Mesodermal cell (in vitro differentiated cells): ENCODE measurements around the gene LSAMP.
"Not testable (repeated sequence)": the region's sequence is repeated elsewhere in the genome, so short reads cannot be mapped to it uniquely, and the experiment has no call there.

Experiments
- H3K27ac ChIP-seq: 2 replicates; pipeline ENCODE4 v1.7.0; 2013; ENCODE audit warnings: mild to moderate bottlenecking, low read depth, low read length, moderate library complexity; ENCODE audit not compliant: severe bottlenecking
- H3K36me3 ChIP-seq: 2 replicates; pipeline ENCODE4 v1.7.1; 2013; ENCODE audit warnings: mild to moderate bottlenecking, low read length, moderate library complexity; ENCODE audit not compliant: control insufficient read depth, insufficient read depth
- H3K4me1 ChIP-seq: one replicate; pipeline ENCODE4 v1.7.1; 2013; ENCODE audit warnings: mild to moderate bottlenecking, low read length; ENCODE audit not compliant: insufficient read depth, control insufficient read depth, poor library complexity, severe bottlenecking
- H3K4me3 ChIP-seq: 2 replicates; pipeline ENCODE4 v1.7.0; 2013; ENCODE audit warnings: low read length, control low read depth, mild to moderate bottlenecking; ENCODE audit not compliant: insufficient read depth, poor library complexity, severe bottlenecking; ENCODE audit errors: extremely low read depth
- H3K9me3 ChIP-seq: 2 replicates; pipeline ENCODE4 v1.7.1; 2013; ENCODE audit warnings: mild to moderate bottlenecking, low read length, moderate library complexity; ENCODE audit not compliant: control insufficient read depth
- WGBS, 2 experiments: methylation state at CpG; one replicate each; pipeline ENCODE4 v1.1.5; 2013; ENCODE audit warnings: missing lambda C conversion rate in 2 of 2; ENCODE audit not compliant: insufficient coverage in 2 of 2; 5-methylcytosine and 5-hydroxymethylcytosine counted together

LSAMP gene

DNA sequence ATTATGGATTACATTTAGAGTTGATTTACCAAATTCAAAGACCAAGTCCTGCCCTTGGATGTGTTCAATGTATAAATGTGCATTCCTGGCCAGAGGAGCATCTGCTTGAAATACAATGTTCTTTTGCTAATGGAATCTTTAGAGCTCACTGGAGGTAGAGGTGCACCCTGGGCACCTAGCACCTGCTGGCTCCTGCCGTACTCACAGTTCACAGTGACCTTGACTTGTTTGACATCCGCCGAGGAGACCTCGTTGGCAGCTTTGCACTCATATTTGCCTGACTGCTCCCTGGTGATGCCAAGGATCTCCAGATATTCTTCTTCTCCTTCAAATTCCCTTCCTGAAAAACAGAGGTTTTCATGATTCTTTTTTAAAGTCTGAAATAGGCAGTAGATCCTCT, 593.0 kb downstream of the LSAMP start:
- 94 to 100% methylated on average over 1 to 3 of the region's 4 CpGs for whole genome bisulfite sequencing, 2 experiments

GRCh38 chr3:115851571-115851970, 593.7 kb downstream of the LSAMP start:
- 87 to 90% methylated on average over 2 to 3 of the region's 3 CpGs for WGBS, 2 experiments
- Histone ChIP-seq H3K9me3 (no peaks in the 10 kb centered on the region), H3K4me1 (no peaks in the 10 kb centered on the region), H3K27ac (no peak overlapping the region), H3K36me3 (no peaks in the 10 kb centered on the region), H3K4me3 (no peak overlapping the region)

More for the DNA sequence above, 593.0 kb downstream of the LSAMP start:
- Histone ChIP-seq H3K9me3 (no peaks in the 10 kb centered on the region), H3K4me1 (no peaks in the 10 kb centered on the region), H3K27ac (no peak overlapping the region), H3K4me3 (no peak overlapping the region), H3K36me3 (no peaks in the 10 kb centered on the region)

DNA sequence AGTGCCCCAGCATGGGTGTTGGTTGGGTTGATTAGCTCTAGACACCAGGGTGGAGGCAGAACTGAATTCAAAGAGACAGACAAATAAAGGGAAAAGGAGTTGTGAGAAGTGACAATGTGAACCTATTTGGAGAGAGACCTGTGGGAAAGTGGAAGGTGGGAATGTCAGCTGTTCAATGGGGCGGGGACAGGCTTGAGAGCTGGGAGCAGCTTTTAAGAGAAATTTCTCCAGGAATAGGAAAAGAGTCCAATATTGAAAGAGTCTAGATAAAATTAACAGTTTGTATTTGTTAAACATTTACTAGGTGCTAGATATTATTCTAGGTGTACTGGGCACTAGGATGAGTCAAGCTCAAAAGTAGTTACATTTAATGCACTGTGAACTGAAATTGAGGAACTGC, 596.6 kb downstream of the LSAMP start:
- H3K4me3 ChIP-seq, result no peak overlapping the region
- H3K4me1 ChIP-seq, result no peaks in the 10 kb centered on the region
- H3K9me3 ChIP-seq, result no peaks in the 10 kb centered on the region
- no peak overlapping the region for H3K27ac ChIP-seq
- 88 to 100% methylated on average over 1 of the region's 1 CpG for WGBS, 2 experiments
- no peaks in the 10 kb centered on the region for H3K36me3 ChIP-seq

DNA sequence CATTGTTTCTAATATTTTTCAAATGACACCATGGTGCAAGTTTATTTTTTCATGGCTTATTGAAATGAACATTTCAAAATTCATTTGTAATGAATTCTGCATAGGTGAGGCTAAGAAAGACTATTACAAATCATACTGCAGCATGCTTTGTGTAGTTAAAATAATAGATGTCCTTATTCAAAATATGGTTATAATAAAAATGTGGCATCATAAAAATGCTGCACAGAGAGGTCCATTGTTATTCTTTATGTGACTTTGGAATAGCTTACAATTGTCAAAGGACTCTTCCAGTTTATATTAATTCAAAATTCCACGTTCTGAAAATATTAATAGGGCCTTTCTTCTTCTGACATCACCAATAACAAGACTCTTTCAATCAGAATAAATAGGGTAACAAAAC, 599.3 kb downstream of the LSAMP start:
- Histone ChIP-seq H3K36me3 (no peaks in the 10 kb centered on the region), H3K27ac (no peak overlapping the region), H3K4me1 (no peaks in the 10 kb centered on the region), H3K4me3 (no peak overlapping the region), H3K9me3 (no peaks in the 10 kb centered on the region)
- no CpG with 5 or more reads among the region's 1 CpG for WGBS, 2 experiments

GRCh38 chr3:115844729-115845128, 600.6 kb downstream of the LSAMP start:
- not testable (repeated sequence) for H3K4me3 ChIP-seq, H3K36me3 ChIP-seq, H3K27ac ChIP-seq, H3K9me3 ChIP-seq, H3K4me1 ChIP-seq
- 89 to 90% methylated on average over 4 of the region's 5 CpGs for whole genome bisulfite sequencing, 2 experiments

- WGBS, 2 experiments, result 100% methylated on average over 1 of the region's 1 CpG; no CpG with 5 or more reads in 1 of the 2 experiments
- no peak overlapping the region for H3K4me3 ChIP-seq
- H3K36me3 ChIP-seq, result no peaks in the 10 kb centered on the region
- no peaks in the 10 kb centered on the region for H3K4me1 ChIP-seq
- no peaks in the 10 kb centered on the region for H3K9me3 ChIP-seq
- H3K27ac ChIP-seq, result no peak overlapping the region
Observed at GRCh38 chr3:115843206-115843605, 602.1 kb downstream of the LSAMP start.

- Histone ChIP-seq H3K9me3 (no peaks in the 10 kb centered on the region), H3K4me1 (no peaks in the 10 kb centered on the region), H3K4me3 (no peak overlapping the region), H3K36me3 (no peaks in the 10 kb centered on the region), H3K27ac (no peak overlapping the region)
Observed at GRCh38 chr3:115839246-115839645, 606.0 kb downstream of the LSAMP start.

DNA sequence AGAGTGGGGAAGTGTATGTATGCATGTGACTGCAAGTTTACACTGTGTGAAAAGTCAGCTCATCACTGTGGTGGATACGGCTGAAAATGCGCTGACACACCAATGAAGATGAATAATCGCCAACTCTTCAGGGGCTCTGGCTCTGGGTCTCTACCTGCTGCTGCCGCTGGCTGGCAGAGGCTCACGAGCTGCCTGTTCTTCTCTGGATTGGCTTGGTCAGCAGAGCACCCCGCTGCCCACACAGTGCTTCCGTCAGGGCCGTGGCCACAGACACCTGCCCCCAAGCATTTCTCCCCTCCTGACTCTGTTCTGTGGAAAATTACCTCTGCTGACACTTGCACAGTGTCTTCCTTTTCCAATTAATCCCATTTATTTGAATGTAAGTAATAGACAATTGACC, 606.5 kb downstream of the LSAMP start:
- WGBS, 2 experiments, result 90 to 91% methylated on average over 8 of the region's 8 CpGs
- Histone ChIP-seq H3K4me1 (no peaks in the 10 kb centered on the region), H3K9me3 (no peaks in the 10 kb centered on the region)

GRCh38 chr3:115836944-115837343, 608.3 kb downstream of the LSAMP start:
- H3K36me3 ChIP-seq, result no peaks in the 10 kb centered on the region
- H3K4me3 ChIP-seq, result no peak overlapping the region
- WGBS, 2 experiments, result 57 to 100% methylated on average over 1 of the region's 3 CpGs
- H3K27ac ChIP-seq, result no peak overlapping the region
- no peaks in the 10 kb centered on the region for H3K4me1 ChIP-seq
- no peaks in the 10 kb centered on the region for H3K9me3 ChIP-seq

More for the DNA sequence above, 606.5 kb downstream of the LSAMP start:
- no peak overlapping the region for H3K27ac ChIP-seq
- H3K36me3 ChIP-seq, result no peaks in the 10 kb centered on the region
- H3K4me3 ChIP-seq, result no peak overlapping the region

DNA sequence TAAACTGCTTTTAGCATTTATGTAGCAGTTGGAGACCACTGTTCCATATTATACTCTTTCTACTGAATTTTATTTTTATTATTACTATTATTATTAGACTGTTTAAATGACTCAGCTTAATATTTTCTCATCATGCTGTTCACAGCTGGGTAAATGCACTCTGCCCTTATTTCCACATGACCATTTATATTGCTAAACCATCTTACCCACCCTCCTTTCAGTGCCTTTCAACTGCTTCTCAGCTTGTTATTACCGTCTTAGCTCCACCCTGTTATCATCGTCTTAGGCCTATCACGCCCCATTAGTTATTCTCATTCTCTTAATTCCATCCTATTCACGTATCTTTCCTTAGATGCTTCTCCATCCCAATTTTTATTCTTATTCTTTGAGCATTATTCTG, 609.3 kb downstream of the LSAMP start:
- H3K36me3 ChIP-seq, result no peaks in the 10 kb centered on the region
- no peak overlapping the region for H3K27ac ChIP-seq
- H3K4me1 ChIP-seq, result no peaks in the 10 kb centered on the region
- no peak overlapping the region for H3K4me3 ChIP-seq
- H3K9me3 ChIP-seq, result no peaks in the 10 kb centered on the region
- WGBS, 2 experiments, result 83 to 88% methylated on average over 3 of the region's 4 CpGs

- Histone ChIP-seq H3K4me3 (no peak overlapping the region), H3K4me1 (no peaks in the 10 kb centered on the region), H3K27ac (no peak overlapping the region), H3K36me3 (no peaks in the 10 kb centered on the region), H3K9me3 (no peaks in the 10 kb centered on the region)
- no CpG with 5 or more reads among the region's 1 CpG for WGBS, 2 experiments
Observed at GRCh38 chr3:115834068-115834467, 611.2 kb downstream of the LSAMP start.

- Histone ChIP-seq H3K9me3 (no peaks in the 10 kb centered on the region), H3K4me1 (no peaks in the 10 kb centered on the region), H3K27ac (no peak overlapping the region), H3K36me3 (no peaks in the 10 kb centered on the region), H3K4me3 (no peak overlapping the region)
- WGBS, 2 experiments, result 0 to 63% methylated on average over 1 of the region's 2 CpGs
Observed at GRCh38 chr3:115833074-115833473, 612.2 kb downstream of the LSAMP start.
